GM12875 (cell line): ENCODE data around the gene PTPN9.

Experiments used
- H3K4me3 ChIP-seq: one replicate; pipeline ENCODE4 v1.5.1; 2011; ENCODE audit warnings: low read depth, low read length, control low read depth
- TF ChIP-seq, protein P1 (sequence below): IDR thresholded peaks from 2 replicates; pipeline ENCODE4 v1.5.1; 2011; ENCODE audit warnings: low read depth, mild to moderate bottlenecking, control low read depth, inconsistent platforms, low read length, moderate library complexity, borderline replicate concordance; ENCODE audit not compliant: insufficient read depth

PTPN9 gene

GRCh38 chr15:75453703-75454470 lies 125.2 kb downstream of the PTPN9 start:
- H3K4me3 ChIP-seq: peak overlapping the region; percentile 87
- TF ChIP-seq, protein P1, sequence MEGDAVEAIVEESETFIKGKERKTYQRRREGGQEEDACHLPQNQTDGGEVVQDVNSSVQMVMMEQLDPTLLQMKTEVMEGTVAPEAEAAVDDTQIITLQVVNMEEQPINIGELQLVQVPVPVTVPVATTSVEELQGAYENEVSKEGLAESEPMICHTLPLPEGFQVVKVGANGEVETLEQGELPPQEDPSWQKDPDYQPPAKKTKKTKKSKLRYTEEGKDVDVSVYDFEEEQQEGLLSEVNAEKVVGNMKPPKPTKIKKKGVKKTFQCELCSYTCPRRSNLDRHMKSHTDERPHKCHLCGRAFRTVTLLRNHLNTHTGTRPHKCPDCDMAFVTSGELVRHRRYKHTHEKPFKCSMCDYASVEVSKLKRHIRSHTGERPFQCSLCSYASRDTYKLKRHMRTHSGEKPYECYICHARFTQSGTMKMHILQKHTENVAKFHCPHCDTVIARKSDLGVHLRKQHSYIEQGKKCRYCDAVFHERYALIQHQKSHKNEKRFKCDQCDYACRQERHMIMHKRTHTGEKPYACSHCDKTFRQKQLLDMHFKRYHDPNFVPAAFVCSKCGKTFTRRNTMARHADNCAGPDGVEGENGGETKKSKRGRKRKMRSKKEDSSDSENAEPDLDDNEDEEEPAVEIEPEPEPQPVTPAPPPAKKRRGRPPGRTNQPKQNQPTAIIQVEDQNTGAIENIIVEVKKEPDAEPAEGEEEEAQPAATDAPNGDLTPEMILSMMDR: no peak

GRCh38 chr15:75452865-75453702 lies 126.0 kb downstream of the PTPN9 start:
- TF ChIP-seq, protein P1: peak; percentile 26; the same call in 1 of the 2 replicates
- peak overlapping the region; percentile 87 for H3K4me3 ChIP-seq

DNA sequence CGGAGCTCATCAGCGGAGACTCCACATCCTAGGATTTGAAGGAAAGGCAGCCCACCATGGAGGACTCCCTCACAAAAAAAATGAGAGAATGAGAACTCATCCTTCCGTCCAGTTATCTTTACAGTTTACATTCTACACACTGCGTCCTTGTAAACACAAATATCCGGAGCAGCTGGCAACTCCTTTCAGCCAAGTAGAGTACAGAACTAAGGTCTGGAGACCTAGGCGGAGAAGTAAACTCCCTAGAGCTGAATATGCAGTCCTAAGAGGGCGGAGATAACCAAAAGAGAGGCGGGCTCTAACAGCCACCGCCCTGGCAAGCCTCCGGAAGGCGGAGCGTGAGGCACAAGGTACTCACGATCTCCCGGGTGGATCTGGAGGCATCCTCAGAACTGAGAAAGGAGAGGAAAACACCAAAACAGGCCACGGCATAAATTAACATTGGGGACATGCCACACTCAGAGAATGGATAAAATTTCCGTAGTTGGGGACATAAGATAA lies 126.7 kb downstream of the PTPN9 start:
- TF ChIP-seq, protein P1: no peak
- peak overlapping the region; percentile 87 for H3K4me3 ChIP-seq

GRCh38 chr15:75451674-75452363 lies 127.3 kb downstream of the PTPN9 start, which contains the start of gene SIN3A:
TSS of gene SIN3A (minus strand) at chr15:75451690. CDS start at chr15:75430375, 21,315 bp downstream.
- TF ChIP-seq, protein P1: no peak

GRCh38 chr15:75451202-75451673 lies 127.9 kb downstream of the PTPN9 start:
- TF ChIP-seq, protein P1: no peak
- H3K4me3 ChIP-seq: peak overlapping the region; percentile 85

More at GRCh38 chr15:75451674-75452363, 127.3 kb downstream of the PTPN9 start, which contains the start of gene SIN3A:
- peak within 1 kb of the TSS; percentile 87 for H3K4me3 ChIP-seq

DNA sequence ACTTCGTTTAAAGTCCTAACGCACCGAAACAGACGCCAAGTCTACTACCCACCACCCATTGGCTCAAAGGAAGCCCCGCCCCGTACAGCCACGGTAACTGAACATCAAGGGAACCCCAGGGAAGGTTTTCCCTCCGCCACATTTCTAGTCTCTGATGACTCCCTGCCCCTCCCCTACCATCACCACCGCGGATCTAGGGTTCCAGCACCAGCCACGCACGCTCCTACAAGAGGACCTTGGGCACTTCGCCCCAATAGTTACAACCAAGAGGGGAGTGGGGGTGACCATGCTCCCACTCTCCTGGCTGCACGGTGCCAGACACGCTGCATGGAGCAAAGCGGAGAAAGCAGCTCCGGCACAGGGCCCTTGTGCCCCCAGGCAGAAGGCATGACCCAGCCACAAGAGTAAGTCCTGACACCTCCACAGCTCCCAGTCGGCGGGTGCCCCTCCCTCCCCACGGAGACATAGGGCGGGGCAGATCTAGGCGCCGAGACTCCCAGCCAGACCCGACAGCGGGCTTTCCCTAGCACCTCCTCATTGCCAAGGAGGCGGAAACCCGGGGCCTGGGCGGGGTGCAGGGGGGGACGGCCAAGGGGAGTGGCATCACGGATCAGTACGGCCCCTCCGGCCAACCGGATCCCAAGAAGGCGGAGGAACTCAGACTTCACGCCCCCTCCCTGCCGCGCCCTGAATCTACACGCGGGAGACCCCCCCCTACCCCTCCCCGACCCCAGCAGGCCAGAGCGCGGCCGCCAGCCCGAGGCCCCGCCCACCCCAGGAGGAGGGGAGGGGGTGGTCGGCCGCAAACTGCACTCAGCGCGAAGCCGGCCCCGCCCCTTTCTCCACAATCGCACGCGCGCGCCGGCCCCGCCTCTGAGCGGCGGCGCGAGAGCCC lies 128.6 kb downstream of the PTPN9 start:
- H3K4me3 ChIP-seq: peak overlapping the region; percentile 85
- TF ChIP-seq, protein P1: no peak
